Kidney (tissue), 14 donors: ENCODE results near the gene GMEB2. TPM values are rescaled to one million over a fixed set of nuclear protein-coding genes. Genes with fewer than 3 reads are reported as not detected.
"Not testable (repeated sequence)": the region's sequence is repeated elsewhere in the genome, so short reads cannot be mapped to it uniquely, and the experiment has no call there.

ENCODE experiments used
- DNase-seq, 5 donors: peaks; one replicate each; pipeline ENCODE4 v3.0.0-alpha.2; 2013 to 2020
- FAIRE-seq: peaks from 2 replicates; lab custom pipeline; 2012; peaks lifted over from hg19 to GRCh38; lab: Jason Lieb, UNC
- H3K27ac ChIP-seq, 2 donors: one replicate each; pipeline ENCODE4 v1.7.0; 2013; ENCODE audit warnings: low read depth in 2 of 2, low read length in 2 of 2, inconsistent platforms in 1 of 2
- H3K27me3 ChIP-seq: one replicate; pipeline ENCODE4 v1.7.1; 2013; ENCODE audit warnings: low read length, inconsistent platforms; ENCODE audit not compliant: control insufficient read depth, insufficient read depth
- H3K36me3 ChIP-seq, 3 donors: one replicate each; pipeline versions ENCODE4 v1.7.0 to v1.7.1; 2013; ENCODE audit warnings: low read length in 3 of 3, control low read depth in 1 of 3, inconsistent platforms in 1 of 3; ENCODE audit not compliant: insufficient read depth in 3 of 3, control insufficient read depth in 2 of 3
- H3K4me1 ChIP-seq, 3 donors: one replicate each; pipeline versions ENCODE4 v1.7.0 to v1.7.1; 2013; ENCODE audit warnings: low read length in 3 of 3, inconsistent platforms in 1 of 3, low read depth in 1 of 3; ENCODE audit not compliant: control insufficient read depth in 2 of 3, insufficient read depth in 2 of 3
- H3K4me3 ChIP-seq, 3 donors: one replicate each; pipeline versions ENCODE4 v1.7.0 to v1.8.1; 2013; ENCODE audit warnings: low read length in 3 of 3, control low read depth in 1 of 3, inconsistent platforms in 1 of 3
- H3K9ac ChIP-seq, 3 donors: one replicate each; pipeline versions ENCODE4 v1.7.0 to v1.7.1; 2013; ENCODE audit warnings: low read length in 3 of 3, control low read depth in 1 of 3, inconsistent platforms in 1 of 3
- H3K9me3 ChIP-seq, 3 donors: one replicate each; pipeline versions ENCODE4 v1.7.0 to v1.7.1; 2013; ENCODE audit warnings: low read length in 3 of 3, control low read depth in 1 of 3, inconsistent platforms in 1 of 3; ENCODE audit not compliant: control insufficient read depth in 2 of 3, insufficient read depth in 1 of 3
- intact Hi-C: fragments of 100-400 bp; cut with DNase I; formaldehyde crosslinking; loops from one replicate; pipeline ENCODE4 v1.11.1; 2022
- polyA plus RNA-seq: library from polyadenylated mRNA; stranded (reverse); fragments of 350-450 nt; fragmentation: Illumina TruSeq; extraction: RNeasy Lipid Tissue Mini Kit (QIAGEN cat#74804); gene quantifications from one replicate; pipeline ENCODE4 v1.2.3, GENCODE V29; 2014; ENCODE audit warnings: low read depth, low replicate concordance; ENCODE audit not compliant: insufficient read depth
- total RNA-seq: library from RNA; stranded (reverse); fragmentation: NEBNext Ultra II Directional; extraction: Animal tissue kit (Norgen Biotek cat#: 25700); gene quantifications from one replicate; pipeline ENCODE4 v1.2.1, GENCODE V29; 2021
- TF ChIP-seq, protein P1 (sequence below): IDR thresholded peaks from 3 replicates; pipeline ENCODE4 v1.5.1; 2012; ENCODE audit warnings: mild to moderate bottlenecking, moderate library complexity, borderline replicate concordance; ENCODE audit not compliant: insufficient read depth; ENCODE audit errors: extremely low read depth
- donor health status: control.
- donor health status: control.
- donor health status: control.
- donor health status: control.
- donor health status: control.
- donor health status: DM: yes; HTN: yes; CAD: no.
- donor health status: Normal renal cell carcinoma (clear cell type).

GMEB2 gene
- total and polyA plus RNA-seq, 2 donors from 2014 or later, result 6.1 to 13.4 TPM

DNA sequence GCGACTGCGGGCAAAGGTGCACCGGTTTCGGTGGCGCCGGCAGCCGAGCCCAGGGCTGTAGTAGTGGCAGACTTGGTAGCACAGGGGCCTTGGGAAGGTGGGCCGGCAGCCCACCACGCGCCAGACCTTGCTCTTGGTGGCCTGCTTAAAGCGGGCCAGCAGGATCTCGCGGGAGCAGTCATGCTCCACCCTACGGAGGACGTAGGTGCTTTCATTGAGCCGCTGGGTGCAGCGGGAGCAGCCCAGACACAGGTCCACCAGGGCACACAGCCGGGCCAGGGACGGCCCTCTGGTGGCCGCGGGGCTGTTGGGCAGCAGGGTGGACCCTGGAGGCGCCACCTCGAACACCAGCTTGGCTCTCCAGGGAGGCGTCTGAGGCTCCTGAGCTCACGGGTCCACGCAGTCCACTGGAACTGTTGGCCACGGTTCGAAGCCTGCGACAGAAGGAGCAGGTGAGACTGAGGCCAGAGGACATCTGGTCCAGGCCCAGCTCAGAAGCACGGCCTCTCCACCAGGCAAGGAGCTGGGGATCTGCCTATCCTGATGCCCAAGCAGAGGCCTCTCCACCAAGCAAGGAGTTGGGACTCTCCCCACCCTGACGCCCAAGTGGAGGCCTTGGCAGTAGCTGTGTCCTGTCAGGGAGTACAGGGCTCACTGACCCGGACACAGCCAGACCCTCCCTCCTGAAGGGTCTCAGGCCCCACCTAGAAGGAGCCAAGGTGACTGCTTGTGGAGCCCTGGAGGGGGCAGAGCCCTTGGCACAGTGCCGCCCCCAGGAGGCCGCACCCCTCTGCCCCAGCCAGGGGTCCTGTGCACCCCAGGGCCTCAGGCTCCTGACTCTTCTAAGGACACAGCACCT, 53.9 kb downstream of the GMEB2 start:
- H3K27ac ChIP-seq, result no peak overlapping the region
- TF ChIP-seq, protein P1, sequence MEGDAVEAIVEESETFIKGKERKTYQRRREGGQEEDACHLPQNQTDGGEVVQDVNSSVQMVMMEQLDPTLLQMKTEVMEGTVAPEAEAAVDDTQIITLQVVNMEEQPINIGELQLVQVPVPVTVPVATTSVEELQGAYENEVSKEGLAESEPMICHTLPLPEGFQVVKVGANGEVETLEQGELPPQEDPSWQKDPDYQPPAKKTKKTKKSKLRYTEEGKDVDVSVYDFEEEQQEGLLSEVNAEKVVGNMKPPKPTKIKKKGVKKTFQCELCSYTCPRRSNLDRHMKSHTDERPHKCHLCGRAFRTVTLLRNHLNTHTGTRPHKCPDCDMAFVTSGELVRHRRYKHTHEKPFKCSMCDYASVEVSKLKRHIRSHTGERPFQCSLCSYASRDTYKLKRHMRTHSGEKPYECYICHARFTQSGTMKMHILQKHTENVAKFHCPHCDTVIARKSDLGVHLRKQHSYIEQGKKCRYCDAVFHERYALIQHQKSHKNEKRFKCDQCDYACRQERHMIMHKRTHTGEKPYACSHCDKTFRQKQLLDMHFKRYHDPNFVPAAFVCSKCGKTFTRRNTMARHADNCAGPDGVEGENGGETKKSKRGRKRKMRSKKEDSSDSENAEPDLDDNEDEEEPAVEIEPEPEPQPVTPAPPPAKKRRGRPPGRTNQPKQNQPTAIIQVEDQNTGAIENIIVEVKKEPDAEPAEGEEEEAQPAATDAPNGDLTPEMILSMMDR, result no peak
- H3K36me3 ChIP-seq, result no peaks in the 10 kb centered on the region
- peak overlapping the region in 2 of 3 donors; percentile 75 to 87 for H3K4me3 ChIP-seq
- peaks cover 0 to 10% (median 0%) of the 10 kb centered on the region in 3 donors for H3K4me1 ChIP-seq
- intact Hi-C loops, result no loop called here
- H3K9ac ChIP-seq, result peak overlapping the region in 2 of 3 donors; percentile 89 to 94
- DNase-seq (peak in 3 of 5 donors; percentile 33 to 66 (median 48)), FAIRE-seq (no peak)
- H3K27me3 ChIP-seq, result no peaks in the 10 kb centered on the region
- no peaks in the 10 kb centered on the region for H3K9me3 ChIP-seq

- no peak for FAIRE-seq
- Histone ChIP-seq H3K36me3 (no peaks in the 10 kb centered on the region), H3K9ac (no peak overlapping the region), H3K4me3 (no peak overlapping the region), H3K27ac (no peak overlapping the region), H3K9me3 (no peaks in the 10 kb centered on the region), H3K4me1 (peaks cover 0 to 10% (median 0%) of the 10 kb centered on the region in 3 donors), H3K27me3 (no peaks in the 10 kb centered on the region)
- DNase-seq, result peak in 2 of 5 donors; percentile 36 to 69
- TF ChIP-seq, protein P1, result no peak
- intact Hi-C loops, result no loop called here
Observed at GRCh38 chr20:63572071-63572787, 54.7 kb downstream of the GMEB2 start.

GRCh38 chr20:63571087-63571478, 55.8 kb downstream of the GMEB2 start:
- H3K27ac ChIP-seq, DNase-seq, H3K9me3 ChIP-seq, intact Hi-C loops, H3K4me1 ChIP-seq, H3K9ac ChIP-seq, H3K36me3 ChIP-seq, FAIRE-seq, H3K4me3 ChIP-seq, H3K27me3 ChIP-seq: not testable (repeated sequence)
